ENCODE data around the gene PIK3R6. TPM values are rescaled to one million over a fixed set of nuclear protein-coding genes. Genes with fewer than 3 reads are reported as not detected.

PIK3R6 gene
- total RNA-seq, 1 experiment from 2014 or later, result not detected

DNA sequence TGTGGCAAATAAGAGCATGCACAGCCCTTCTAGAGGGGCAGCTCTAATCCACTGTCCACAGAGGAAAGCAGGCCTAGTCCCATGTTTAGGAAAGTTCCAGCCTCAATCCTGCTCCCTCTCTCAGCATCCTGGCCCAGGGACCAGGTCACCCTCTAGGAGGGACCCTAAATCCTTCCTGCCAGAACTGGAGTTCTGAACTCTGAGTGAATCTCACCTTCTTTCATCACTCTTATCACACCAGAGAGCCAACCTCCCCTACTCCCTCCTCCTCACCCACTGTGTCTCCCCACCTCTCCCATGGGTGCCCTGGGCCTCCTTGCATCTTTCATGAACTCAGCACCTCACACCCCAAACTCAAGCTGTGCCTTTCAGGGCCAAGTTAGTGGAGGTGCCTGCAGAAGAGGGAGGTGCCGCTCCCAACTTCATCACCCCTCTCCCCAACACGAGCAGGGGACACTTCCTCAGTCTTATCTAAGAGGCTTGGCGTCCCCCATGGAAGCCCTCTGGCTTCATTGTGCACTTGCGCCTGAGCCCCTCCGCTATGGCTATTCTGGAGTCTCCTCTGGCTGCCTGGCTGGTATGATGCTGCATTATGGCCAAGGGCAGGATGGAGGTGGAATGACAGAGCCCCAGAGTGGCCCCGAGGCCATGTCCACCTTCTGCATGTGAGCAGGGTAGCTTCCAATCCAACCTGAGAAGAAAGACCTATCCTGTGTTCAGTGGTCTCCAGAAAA, 31.7 kb downstream of the PIK3R6 start:
- no peak for DNase-seq (ENCODE audit: low spot score)
- in situ Hi-C loops (cut with HindIII; ENCODE audit: low sequenced_read_pairs), result no loop called here

DNA sequence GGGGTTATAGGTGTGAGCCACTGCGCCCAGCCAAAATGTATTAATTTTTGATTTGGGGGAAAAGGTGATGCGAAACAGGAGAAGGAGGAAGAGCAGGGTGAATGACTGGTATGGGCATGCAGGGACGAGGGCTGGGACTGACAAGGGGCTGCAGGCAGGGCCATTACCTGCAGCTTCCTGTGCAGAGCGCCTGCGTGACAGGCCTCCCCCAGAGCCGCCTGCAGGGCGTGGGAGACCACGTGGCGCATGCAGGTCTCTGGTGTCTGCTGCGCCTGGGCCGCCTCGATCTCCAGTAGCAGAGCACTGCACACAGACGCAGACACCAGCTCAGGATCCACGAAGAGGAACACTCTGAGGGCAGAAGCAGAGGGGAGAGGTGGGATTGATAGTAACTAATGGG, 32.4 kb downstream of the PIK3R6 start:
- DNase-seq (ENCODE audit: low spot score), result no peak
- in situ Hi-C loops (cut with HindIII; ENCODE audit: low sequenced_read_pairs), result no loop called here

DNA sequence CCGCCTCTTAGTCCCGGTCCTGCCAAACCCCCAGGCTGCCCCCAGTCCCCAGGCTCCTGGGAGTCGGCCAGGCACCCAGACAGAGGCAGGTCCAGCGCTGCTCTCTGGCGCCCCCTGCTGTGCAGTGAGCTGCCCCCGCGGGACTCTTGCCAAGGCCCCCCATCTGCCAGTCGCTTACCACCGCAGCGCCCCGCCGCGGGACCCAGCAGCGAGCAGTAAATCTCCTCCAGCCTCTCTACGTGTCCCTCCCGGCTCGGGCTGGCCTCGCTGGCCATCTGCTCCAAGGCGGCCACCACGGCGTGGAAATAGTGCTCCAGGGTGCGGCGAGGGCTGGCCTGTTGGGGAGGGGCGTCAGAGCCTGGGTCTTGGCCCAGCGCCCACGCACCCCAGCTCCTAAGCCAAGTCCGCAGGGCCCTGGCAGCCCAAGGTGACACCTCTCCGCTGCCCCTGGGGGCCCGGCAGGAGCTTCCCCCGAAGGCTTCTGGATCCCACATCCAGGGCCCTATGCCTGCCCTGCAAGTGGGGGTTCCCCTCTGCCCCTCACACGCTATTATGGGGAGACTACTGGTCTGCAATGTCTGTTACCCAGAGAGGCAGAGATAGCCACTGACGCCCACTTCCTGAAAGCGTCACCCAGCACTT, 34.6 kb downstream of the PIK3R6 start:
- in situ Hi-C loops (cut with HindIII; ENCODE audit: low sequenced_read_pairs), result no loop called here
- no peak for DNase-seq (ENCODE audit: low spot score)

DNA sequence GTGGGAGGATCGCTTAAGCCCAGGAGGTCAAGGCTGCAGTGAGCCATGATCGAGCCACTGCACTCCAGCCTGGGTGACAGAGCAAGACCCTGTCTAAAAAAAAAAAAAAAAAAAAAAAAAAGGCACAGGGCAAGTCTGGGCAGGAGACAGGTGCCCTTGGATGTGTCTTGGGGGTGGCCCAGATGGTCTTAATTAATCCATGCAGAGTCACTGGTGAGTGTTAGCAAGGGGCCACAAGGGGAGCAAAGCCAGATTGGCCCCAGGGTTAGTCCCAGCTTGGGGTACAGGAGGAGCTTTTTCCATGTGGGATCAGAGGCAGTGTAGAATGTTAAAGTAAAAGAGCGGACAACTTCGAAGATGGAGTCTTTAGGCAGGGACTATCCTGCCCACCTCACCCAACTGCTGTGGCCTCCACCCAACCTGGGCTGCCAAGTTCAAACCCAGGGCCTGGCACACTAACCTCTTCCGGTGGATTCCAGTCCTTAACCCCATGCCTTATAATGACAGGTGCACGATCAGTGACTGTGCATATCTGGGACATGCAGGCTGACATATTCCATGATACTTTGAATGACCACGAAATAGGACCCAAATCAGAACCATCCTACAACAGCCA, 36.1 kb downstream of the PIK3R6 start:
- no peak for DNase-seq (ENCODE audit: low spot score)
- in situ Hi-C loops (cut with HindIII; ENCODE audit: low sequenced_read_pairs), result no loop called here

DNA sequence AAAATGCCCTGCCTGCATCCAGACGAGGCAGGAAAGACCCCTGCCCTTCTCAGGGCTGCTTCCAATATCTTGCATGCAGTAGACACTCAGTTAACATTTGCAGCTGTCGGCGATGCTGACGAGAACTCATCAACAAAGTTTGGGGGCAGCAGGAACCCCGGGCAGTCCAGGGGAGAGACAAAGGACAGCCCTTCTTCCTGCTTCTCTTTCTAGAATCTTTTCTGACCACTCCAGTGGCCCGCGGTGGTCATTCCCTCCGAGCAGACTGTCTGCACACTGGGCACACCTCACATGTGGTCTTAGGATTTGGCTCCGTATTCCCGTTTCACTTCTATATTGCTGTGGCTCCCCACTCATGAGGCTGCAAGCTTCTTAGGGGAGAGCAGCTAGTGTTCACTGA, 37.3 kb downstream of the PIK3R6 start:
- in situ Hi-C loops (cut with HindIII; ENCODE audit: low sequenced_read_pairs), result no loop called here
- DNase-seq (ENCODE audit: low spot score), result no peak

DNA sequence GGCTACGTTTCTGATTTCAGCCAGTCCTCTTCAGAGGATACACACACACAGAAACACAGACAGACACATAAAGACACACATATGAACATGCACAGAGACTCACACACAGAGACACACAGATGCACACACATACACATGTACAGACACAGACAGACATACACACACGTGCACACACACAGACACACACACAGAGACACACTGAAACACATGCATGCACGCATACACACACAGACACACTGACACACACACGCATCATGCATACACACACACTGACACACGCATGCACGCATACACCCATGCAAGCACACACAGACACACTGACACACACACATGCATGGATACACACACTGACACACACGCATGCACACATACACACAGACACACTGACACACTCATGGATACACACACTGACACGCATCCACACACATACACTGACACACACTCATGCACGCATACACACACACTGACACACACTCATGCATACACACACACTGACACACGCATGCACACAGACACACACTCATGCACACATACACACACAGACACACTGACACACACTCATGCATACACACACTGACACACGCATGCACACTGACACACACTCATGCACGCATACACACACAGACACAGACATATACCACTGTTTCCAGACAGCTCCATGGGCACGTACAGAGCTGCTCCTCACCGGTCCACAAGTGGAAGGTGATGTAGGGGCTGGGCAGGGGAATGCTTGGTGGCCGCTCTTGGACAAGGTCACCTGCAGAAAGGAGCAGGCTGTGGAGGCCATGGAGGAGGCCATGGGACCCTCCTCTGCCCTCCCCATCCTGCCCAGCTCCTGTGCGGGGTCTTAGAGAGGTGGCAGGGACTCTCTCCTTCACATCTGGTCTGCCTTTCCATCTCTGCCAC, 38.2 kb downstream of the PIK3R6 start:
- no peak for DNase-seq (ENCODE audit: low spot score)

DNA sequence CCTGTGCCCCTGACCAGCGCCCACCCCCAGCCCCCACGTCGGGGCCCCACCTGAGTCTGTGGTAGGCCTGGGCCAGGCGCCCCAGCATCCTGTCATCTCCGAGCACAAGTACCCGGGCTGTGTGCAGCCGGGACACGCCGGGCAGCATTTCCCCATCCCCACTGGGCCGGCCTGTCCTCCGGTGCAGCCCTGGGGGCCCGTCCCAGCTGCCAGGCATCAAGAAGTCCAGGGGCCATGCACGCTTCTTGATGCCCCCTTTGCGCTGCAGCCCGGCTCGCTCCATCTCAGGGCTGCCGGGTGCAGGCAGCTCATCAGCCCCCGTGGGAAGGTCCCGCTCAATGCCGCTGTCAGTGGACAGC, 39.0 kb downstream of the PIK3R6 start:
- in situ Hi-C loops (cut with HindIII; ENCODE audit: low sequenced_read_pairs), result no loop called here
- DNase-seq (ENCODE audit: low spot score), result no peak

More for the DNA sequence above, 38.2 kb downstream of the PIK3R6 start:
- in situ Hi-C loops (cut with HindIII; ENCODE audit: low sequenced_read_pairs), result no loop called here

DNA sequence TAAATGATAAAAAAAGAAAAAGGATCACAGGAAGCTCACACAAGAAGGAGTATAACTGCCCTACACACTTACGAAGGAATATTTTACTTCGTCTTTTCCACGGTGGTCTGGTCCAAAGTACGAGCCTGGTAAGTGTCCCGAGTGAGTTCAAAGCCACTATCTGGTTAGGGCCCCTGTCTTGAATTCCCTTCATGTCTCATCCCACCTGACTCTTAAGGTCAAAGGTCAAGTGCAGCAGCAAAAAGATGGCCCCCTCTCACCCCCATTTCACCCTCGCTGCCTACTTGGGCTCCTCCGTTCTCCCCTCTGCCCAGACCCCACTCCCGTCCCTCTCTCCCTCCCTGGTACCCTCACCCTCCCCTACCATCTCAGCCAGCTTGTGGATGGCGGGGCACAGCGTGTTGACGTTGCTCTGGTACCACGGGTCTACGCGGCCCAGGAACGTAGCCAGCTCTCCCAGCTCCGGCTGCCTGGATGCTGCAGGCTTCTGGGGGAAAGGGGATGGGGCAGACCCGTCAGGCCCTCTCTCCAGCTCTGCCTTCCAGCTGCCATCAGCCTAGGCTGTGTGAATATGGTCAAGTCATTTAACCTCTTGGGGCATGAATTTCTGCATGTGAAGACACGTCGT, 40.6 kb downstream of the PIK3R6 start:
- in situ Hi-C loops (cut with HindIII; ENCODE audit: low sequenced_read_pairs), result no loop called here
- no peak for DNase-seq (ENCODE audit: low spot score)

DNA sequence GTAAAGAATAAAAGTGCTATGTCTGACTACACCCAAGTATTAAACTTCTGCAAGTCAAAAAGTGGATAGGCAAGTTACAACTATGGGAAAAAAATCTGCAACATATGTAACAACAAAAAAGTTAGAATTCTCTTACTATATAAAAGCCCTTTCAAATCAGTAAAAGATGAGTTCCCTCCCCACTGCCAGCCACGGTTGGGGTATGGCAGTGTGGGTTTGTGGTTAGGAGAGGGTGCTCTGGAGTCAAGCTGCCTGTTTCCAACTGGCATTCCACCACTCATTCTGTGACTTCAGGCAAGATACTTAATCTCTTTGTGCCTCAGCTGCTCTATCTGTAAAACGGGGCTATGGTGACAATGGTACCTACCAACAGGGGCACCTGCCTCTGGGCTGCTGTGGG, 41.7 kb downstream of the PIK3R6 start:
- DNase-seq (ENCODE audit: low spot score), result no peak
- in situ Hi-C loops (cut with HindIII; ENCODE audit: low sequenced_read_pairs), result no loop called here

DNA sequence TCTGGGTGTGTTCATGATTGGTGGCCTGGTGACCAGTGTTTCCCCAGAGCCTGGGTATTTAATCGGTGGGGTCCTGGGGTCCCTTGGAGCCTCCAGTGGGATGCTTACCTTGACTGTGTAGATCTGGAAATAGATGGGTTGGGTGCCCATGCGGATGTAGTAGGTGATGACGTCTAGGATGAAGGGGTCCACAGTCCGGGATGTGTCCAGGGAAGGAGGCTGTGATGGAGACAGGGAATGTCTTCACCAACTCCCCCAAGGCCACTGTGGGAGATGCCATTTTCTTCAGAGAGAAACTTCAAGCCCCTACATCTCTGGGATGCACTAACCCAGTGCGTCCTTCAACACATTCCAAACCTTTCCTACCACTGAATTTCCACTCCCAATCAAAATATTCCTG, 44.2 kb downstream of the PIK3R6 start:
- in situ Hi-C loops (cut with HindIII; ENCODE audit: low sequenced_read_pairs), result no loop called here

DNA sequence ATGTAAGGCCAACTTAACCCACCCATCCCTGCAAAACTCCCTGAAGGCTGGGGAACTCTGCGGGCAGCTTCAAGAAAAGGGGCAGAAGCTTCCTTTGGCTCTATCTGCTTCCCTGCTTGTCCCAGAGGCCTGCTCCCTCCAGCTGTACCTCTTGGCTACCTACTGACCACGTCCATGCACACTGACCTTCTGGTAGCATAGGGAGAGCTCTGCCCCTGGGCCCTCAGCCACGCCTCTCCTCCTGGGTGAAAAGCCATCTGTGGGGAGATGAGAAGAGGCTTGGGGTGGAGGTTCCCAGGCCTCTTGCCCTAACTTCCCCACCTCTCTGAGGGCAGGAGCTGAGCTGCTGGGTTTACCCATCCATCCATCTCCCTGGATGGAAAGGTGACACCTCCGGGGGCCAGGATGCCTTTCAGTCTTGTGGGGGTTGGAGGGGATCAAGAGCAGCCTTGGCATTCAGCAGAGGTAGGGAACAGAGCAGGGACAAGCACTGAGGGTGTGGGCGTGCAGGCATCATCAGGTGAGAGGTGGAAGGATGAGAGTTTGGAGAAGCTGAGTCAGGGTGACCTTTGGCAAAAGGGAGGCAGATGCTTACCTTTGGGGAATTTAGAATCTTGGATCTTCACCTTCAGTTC, 45.0 kb downstream of the PIK3R6 start:
- DNase-seq (ENCODE audit: low spot score), result no peak
- in situ Hi-C loops (cut with HindIII; ENCODE audit: low sequenced_read_pairs), result no loop called here

More for the DNA sequence above, 44.2 kb downstream of the PIK3R6 start:
- no peak for DNase-seq (ENCODE audit: low spot score)

DNA sequence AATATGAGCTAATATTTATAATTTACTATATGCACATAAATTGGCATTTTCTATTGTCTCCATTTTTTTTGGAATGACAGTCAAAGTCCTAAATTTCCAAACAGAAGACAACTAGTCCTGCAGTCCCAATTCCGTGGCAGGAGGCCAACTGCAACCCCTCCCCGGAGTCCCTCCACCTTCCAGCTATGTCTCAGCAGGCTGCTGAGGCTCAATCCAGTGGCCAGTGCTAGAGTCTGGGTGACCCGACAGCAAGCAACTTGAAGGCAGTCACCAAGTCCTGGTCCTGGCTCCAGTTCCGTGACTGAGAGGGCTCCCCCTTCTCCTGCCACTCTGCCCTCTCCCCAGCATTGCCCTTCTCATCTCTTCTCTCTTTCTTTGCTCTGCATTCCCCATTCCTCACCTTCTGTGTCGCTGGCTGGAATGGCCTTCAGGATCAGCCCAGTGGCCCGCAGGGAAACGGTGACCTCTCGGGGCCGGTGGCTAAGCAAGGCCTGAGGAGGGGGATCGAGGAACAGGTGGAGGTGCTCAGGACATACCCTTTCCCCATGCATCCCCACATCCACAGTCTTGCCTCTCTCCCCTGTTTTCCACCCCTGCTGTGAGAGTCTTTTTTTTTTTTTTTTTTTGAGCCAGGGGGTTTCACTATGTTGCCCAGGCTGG, 45.9 kb downstream of the PIK3R6 start:
- in situ Hi-C loops (cut with HindIII; ENCODE audit: low sequenced_read_pairs), result no loop called here
- DNase-seq (ENCODE audit: low spot score), result no peak

DNA sequence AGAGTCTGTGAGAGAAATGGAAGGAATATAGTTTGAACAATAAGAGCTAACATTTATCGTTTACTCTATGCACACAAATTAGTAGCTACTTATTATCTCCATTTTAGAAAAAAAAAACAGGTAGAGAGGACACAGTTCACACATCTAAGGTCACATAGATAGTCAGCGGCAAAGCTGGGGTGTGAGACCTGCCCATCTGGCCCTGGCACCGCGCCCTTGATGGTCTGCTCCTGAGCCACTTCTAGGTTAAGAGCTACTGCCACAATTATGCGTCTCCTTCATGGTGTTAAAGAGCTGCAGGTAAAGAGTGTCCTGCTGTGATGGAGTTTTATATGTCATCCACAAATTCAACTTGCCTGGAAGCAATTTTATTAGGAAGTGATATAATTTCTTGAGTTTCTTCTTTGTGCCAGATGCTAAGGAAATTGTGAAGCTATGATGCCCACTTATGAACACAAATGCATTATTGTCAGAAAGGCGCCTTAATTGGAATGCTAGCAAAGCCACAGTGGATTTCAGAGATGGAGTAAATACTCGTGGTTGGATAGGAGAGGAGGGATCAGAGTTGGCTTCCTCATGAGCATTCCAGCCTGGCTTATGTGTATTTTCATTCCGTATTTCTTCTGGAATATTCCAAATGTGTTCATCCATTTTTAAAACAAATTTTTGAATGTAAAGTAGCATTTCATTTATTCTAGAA, 47.0 kb downstream of the PIK3R6 start:
- in situ Hi-C loops (cut with HindIII; ENCODE audit: low sequenced_read_pairs), result no loop called here
- DNase-seq (ENCODE audit: low spot score), result no peak

DNA sequence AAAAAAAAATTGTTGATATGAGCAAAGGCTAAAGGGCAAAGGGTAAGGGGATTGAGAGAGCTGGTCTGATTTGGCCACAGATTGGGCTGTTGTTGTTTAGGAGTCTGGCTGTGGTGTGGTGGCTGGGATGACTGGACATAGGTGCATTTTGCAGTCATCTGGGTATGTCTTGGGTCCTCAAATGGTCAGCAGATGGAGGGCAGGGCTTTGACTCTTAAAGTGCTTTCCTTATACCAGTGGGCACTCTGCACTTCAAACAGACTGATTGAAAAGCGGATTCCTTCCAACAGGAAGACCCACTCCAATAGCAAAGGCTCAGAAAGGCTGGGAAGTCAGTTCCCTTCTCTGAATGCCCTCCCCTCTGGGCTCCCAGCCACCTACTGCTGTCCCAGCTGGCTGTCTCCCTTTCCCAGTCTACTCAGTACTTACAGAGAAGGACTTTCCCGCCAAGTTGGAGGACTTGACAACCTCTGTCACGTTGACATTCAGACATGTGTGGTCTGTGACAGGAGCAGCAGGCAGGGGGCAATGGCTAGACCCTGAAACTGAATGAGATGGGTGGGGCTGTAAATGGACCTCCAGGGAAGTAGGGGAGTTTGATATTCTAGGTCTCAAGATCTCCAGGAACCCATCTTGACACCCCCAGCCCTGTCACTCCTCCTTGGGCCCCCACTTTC, 48.7 kb downstream of the PIK3R6 start:
- in situ Hi-C loops (cut with HindIII; ENCODE audit: low sequenced_read_pairs), result no loop called here
- DNase-seq (ENCODE audit: low spot score), result no peak

DNA sequence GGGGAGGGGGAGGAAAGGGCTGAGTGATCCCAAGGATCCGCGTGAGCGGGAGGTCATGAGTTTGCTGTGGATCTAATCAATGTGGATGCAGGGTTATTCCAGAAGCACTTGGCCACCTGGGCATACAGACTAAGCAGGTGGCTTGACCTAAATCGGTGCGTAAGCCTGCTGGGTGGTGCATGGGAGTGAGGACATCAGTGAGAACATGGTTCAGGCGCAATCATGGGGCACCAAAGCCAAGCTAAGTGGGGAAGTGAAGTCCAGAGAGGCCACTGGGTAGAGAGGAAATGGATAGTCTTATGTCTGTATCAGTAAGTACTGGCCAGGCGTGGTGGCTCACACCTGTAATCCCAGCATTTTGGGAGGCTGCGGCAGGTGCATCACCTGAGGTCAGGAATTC, 49.4 kb downstream of the PIK3R6 start:
- in situ Hi-C loops (cut with HindIII; ENCODE audit: low sequenced_read_pairs), result no loop called here
- DNase-seq (ENCODE audit: low spot score), result no peak

DNA sequence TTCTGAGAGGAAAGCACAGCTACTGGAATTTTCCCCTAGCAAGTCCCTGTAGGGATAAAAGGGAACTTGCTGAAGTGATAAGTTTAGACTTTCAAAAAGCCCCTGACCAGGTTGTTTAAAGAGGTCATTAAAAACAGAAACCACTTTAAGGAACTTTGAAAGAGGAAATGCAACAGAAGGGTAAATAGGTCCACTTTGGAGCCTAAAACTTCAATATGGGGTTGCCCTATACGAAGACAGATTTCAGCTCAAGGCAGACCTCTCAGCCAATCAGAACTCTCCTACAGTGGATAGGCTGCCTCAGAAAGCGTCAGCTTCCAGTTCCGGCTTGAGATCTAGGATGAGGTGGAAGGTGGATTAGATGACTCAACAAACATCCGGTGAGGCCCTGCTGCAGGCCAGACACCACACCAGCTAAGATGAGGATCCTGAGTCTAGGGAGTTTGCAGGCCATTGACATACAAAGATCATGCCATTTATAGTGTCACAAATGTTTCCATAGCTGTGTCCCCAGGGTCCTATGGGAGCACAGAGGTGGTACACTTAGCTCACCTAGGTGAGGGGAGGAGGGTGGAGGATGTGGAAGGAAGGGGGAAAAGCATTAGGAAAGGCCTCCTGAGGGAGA, 60.4 kb downstream of the PIK3R6 start:
- in situ Hi-C loops (cut with HindIII; ENCODE audit: low sequenced_read_pairs), result no loop called here
- no peak for DNase-seq (ENCODE audit: low spot score)
